C4-2B (cell line): Measurements from ENCODE around the gene PATJ.
"Not testable (repeated sequence)": the region's sequence is repeated elsewhere in the genome, so short reads cannot be mapped to it uniquely, and the experiment has no call there.

Experiments used
- H3K27ac ChIP-seq: fragments of 450-650 bp; 2 replicates; pipeline ENCODE4 v1.5.1; 2017
- CTCF ChIP-seq: fragments of 450-650 bp; conservative IDR thresholded peaks from 2 replicates; pipeline ENCODE4 v1.5.1; 2017; ENCODE audit warnings: mild to moderate bottlenecking
- ZFX ChIP-seq: fragments of 450-650 bp; IDR thresholded peaks from 2 replicates; pipeline ENCODE4 v1.6.1; 2017

The PATJ gene

GRCh38 chr1:61956784-61957183 is 214.5 kb downstream of the PATJ start:
- no peak overlapping the region for H3K27ac ChIP-seq
- no peak for TF ChIP-seq ZFX
- TF ChIP-seq CTCF: no peak

GRCh38 chr1:61961009-61961408 is 218.7 kb downstream of the PATJ start:
- TF ChIP-seq CTCF (no peak), ZFX (no peak)
- H3K27ac ChIP-seq: no peak overlapping the region

GRCh38 chr1:61962631-61963030 is 220.4 kb downstream of the PATJ start:
- H3K27ac ChIP-seq: no peak overlapping the region
- TF ChIP-seq CTCF (no peak), ZFX (no peak)

- H3K27ac ChIP-seq: not testable (repeated sequence)
Measured at GRCh38 chr1:61966450-61967225, 224.4 kb downstream of the PATJ start.

- H3K27ac ChIP-seq: no peak overlapping the region
- no peak for TF ChIP-seq ZFX
Measured at GRCh38 chr1:61967750-61968149, 225.5 kb downstream of the PATJ start.

- TF ChIP-seq CTCF: no peak
- no peak for TF ChIP-seq ZFX
Measured at GRCh38 chr1:61968869-61969268, 226.6 kb downstream of the PATJ start.

GRCh38 chr1:61973100-61973837 is 231.0 kb downstream of the PATJ start:
- H3K27ac ChIP-seq: no peak overlapping the region
- TF ChIP-seq ZFX: no peak
- no peak for TF ChIP-seq CTCF

More at GRCh38 chr1:61968869-61969268, 226.6 kb downstream of the PATJ start:
- H3K27ac ChIP-seq: no peak overlapping the region

- no peak for TF ChIP-seq ZFX
- no peak overlapping the region; the same call in 1 of the 2 replicates for H3K27ac ChIP-seq
Measured at GRCh38 chr1:61975638-61976037, 233.4 kb downstream of the PATJ start.

GRCh38 chr1:61976566-61976965 is 234.3 kb downstream of the PATJ start:
- TF ChIP-seq CTCF: no peak
- H3K27ac ChIP-seq: no peak overlapping the region
